NCI-H446 (cell line): ENCODE measurements around the gene BTAF1.
A peak's percentile ranks its signal among the peaks of the same experiment; 100 is the strongest.
"Not testable (repeated sequence)": the region's sequence is repeated elsewhere in the genome, so short reads cannot be mapped to it uniquely, and the experiment has no call there.

ENCODE experiments used
- DNase-seq, 2 experiments: peaks; one replicate each; lab custom pipeline; 2025; lab: John Stamatoyannopoulos, UW

The BTAF1 gene

DNA sequence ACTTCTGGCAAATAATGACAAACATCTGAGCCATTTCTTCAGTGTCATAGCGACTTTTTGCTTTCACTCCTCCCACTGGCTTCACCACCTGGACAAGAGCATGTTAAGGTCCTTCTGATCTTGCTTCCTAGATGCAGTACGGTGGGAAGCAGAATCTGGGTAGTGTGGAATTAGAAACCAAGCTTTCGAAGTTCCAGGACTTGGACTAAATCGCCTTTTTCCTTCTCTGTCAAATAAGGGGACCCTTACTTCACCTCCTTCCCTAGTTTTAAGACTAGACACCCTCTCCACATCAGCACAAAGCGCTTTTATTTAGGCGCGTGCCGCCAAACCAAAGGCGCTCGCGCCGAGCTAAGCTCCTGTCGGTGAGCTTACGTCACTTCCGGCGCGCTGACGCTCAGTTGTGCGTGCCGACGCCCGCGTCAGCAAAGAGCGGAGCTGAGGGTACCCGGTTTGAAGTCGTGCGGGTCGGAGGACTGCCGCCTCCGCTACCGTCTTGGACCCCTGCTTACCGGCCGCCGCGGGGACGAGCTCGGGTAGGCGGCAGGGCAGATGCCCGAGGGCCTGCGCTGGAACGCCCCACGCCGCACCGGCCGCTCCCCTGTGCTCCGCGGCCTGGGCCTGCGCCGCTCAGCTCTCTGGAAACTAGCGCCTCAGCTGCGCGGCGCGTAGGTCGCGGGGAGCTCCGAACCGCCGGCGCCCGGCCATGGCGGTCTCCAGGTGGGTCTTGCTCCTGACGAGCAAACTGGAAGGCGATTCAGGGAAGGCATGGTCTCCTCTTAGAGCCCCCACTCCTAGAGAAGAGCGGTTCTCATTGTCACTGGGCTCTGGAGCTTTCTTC is at the start of gene BTAF1:
TSS of gene BTAF1 (plus strand) at position 400 of the 841 bp plus-strand sequence. CDS start at position 707, 307 bp downstream.
- DNase-seq: peak; percentile 62 to 91

DNA sequence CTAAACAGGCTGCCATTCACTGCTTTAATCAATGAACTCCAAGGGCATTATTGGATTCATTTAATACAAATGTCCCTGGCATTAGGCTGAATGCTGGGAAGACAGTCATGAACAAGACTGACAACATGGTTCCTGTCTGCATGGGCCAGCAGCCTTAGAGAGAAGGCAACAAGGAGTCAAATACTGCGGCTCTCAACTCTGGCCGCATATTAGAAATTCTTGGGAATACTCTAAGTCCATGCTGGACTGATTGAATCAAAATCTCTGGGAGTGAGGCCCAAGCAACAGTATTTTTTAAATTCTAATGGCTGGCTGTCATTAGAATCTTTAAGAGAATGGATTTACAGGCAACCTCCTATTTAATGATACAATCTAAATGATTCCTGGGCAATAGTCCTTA is 48.4 kb upstream of the BTAF1 start:
- no peak for DNase-seq

DNA sequence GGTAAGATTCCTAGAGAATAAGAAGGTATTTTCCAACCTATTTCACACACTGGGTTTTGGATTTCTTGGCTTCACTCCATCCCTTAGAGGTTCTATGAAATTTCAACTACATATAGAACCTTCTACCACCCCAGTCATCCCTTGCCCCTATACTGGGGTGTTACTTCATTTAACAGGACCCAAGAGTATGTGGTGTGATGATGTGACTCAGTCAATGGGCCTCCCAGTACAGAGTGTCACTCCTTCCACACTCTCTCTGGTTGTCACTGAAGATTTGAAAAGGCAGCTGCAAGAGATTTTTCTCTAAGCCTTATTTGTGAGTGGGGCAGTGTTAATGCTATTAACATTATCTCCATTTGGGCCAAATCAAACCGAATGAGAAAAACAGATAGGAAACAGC is 47.8 kb upstream of the BTAF1 start:
- DNase-seq: no peak

DNA sequence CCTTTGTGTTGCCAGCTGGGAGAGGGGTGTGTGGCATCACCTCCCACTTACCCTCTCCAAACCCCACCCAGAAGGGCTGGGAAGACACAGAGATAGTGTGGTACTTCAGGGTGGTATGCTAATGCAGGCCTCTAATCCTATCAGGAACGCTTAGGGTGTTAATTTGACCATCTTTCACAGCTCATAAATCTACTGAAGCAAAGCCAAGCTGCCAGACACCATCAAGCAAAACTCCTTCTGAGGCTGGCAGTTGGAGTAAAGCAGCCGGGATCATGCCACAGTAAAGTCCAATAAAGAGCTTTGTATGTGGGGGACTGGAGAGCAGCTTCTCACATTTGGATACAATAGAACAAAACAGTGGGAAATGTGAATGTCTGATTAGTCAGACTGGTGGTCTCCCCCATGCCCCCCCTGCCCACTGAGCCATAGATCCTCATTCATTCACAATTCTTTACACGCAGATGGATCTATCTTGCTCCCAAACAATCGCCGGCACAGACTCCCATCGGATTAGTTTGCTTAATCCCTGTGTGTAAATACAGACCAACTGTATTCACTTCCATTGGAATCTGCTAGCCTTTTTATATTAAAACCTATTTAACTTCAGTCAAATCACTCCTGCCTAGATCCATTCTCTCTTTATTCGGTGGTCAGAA is 43.9 kb upstream of the BTAF1 start:
- DNase-seq: peak in 1 of 2 experiments; percentile 29

DNA sequence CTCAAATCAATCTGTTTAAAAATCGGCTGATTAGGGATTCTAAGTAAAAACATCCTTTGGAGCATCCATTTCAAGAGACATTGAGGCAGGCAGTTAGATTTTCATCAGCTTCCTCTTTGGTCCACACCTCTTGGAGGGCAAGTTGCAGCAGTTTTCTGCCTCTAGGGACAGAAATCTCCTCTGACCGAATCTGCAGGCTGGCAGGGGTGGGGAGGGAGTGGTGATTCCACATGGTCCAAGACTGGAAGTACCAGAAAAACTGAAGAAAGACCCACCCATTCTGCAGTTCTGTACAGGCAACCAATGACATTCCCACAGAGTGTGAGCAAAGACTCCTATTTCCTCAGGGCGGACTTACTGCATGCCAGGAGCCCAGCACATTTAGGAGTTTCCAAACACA is 43.3 kb upstream of the BTAF1 start:
- no peak for DNase-seq

DNA sequence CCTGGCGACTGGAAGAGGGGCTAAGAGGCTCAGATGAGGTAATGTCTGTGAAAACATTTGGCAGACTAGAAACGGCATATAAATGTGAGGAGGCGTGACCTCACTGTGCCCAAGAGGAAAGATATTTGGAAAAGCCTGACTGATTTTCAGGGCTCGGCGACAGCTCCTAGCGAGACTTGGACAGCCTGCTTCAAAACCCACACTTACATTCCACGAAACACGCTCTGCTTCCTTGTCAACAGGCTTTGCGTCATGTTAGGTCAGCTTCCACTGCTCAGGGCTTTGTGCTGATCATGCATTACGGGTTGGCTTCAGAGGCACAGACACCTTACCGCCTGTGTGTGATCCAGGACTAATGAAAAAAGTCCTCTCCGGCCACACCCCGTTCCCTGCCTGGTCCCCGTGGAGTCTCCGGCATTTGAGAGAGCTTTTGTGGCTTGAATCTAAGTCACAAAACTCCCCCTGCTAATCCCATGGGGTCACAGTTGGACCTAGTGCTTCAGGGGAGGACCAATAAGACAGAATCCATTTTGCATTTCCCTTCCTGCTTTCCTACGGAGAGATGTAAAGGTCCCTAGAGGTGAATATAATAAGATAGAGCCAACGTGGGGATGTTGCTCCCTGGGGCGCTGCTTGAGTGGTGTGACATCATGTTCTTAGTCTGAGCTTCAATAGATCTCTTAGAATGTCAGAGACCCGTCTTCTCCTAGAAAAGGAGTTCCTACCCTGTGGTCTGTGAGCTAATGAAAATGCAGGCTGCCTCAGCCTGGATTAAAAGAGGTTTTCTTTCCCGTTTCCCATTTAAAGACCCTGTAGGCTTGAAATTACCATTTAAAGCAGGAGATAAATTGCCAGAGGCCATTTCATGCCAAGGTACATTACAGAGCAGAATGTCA is 39.8 kb upstream of the BTAF1 start:
- no peak for DNase-seq

DNA sequence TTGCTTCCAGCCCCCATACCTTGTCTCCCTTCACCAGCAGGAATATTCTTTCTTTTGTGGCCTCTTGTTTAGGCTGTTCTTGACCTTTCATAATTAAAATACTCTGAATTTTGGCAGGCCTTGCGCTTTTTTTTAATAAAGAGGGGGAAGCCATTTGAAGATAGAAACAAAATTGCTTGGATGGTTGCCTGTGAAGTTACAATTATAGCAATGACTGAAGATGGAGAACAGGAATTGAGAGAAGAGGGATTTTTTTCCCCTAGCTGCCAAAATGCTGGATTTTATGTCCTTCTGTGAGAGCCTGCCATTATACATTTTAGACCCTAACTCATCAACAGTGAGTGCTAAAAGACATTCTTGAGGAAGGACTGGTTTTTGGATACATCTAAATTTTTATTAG is 39.0 kb upstream of the BTAF1 start:
- DNase-seq: no peak

DNA sequence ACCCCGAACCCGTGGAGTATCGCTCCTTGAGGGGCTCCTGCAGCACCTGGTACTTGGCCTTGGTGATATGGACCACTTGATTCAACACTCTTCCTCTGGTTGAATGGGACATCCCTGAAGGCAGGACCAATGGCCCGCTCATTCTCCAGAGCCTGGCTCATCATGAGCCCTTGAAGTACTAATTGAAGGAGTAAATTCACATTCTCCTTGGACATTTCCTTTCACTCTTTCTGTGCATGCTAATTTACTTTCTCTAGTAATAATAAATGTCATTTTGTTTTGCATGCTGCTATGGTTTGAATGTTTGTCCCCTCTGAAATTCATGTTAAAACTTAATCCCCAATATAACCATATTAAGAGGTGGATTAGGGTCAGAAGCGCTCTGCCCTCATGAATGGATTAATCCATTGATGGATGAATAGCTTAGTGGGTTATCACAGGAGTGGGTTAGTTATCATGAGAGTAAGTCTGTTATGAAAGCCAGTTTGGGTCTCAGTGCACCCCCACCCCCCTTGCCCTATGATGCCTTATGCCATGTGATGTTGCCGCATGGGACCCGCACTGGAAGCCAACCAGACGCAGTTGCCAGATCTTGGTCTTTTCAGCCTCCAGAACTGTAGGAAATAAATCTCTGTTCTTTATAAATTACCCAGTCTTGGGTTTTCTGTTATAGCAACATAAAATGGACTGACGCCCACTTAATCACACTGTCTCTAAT is 38.0 kb upstream of the BTAF1 start:
- DNase-seq: no peak

DNA sequence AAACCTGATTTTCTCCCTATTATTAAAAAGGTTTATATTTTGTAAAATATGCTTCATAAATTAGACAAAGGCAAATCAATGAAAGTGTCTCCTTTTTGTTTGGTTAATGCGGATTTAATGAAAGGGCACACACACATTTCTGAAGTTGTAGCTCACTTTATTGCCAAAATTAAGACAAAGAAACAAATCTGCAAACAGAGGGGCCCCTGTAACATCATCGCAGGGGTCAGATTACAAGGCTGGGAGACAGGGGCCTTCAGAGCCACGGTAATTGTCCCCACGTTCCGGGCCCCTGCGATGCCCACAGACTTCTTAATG is 36.7 kb upstream of the BTAF1 start:
- no peak for DNase-seq

DNA sequence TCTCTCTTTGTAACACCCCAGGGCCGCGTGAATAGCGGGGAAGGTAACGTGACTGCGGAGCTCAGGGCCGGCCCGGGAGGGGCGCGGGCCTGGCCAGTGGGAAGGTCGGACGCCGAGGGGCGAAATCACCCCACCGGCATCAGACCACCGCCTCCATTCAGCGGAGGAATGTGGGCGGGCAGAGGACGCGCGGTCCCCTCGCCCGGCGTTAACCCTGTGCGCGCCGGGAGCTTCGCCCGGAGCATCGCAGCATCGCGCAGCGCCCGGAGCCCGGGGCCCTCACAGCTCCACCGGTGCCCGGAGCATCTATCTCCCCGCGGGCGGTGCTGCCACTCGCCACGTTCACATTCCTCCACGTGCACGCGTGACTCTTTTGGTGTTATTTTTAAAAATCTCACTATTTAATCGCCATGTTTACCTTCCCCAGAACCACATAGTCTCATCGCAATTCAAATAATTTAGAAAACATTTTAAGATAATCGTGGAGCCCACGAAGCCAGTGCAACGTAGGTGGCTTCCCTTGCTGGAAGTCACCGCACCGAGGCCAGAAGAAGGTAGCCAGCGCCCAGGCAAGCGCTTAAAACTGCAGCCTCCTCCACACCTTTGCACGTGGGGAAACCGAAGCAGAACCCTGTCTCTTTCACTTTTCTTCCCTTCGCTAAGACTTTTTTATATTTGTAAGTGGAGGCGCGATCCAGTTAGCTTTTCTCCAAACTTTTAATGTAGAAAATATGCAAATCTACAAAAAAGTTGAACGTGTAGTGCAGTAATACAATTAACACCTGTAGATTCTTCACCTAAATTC is 36.1 kb upstream of the BTAF1 start:
- DNase-seq: peak in 1 of 2 experiments; percentile 4

DNA sequence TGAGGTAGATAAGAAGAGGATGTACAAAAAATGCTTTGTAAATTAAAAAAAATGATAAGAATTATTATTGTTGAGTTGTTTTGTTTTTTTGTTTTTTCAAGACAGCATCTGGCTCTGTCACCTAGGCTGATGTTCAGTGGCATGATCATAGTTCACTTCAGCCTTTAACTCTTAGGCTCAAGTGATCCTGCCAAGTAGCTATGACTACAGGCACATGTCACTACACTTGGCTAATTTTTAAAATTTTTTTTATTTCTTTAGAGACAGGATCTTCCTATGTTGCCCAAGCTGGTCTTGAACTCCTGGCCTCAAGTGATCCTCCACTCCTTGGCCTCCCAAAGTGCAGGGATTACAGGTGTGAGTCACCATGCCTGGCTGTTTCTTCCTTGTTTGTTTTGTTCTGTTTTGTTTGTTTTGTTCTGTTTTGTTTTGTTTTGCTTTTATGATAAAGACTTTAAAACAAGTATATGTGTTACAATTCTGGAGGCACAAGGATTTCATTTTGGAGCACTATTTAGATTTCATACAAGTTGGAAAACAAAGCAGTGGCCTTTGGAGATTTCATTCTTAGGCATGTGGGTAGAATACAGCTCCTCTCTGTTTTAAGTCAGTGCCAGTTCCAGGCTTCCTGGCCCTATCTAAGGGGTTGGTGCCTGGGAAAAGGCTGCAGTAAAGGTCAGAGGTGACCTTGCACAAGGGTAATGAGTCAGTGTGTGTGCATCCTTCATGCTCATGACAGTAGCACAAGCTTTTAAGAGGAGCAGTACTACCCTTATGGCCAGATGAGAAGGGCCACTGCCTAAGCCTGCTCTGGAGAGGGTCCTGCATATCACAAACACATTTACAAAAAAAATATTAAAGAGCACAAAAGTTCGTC is 32.2 kb upstream of the BTAF1 start:
- DNase-seq: no peak

DNA sequence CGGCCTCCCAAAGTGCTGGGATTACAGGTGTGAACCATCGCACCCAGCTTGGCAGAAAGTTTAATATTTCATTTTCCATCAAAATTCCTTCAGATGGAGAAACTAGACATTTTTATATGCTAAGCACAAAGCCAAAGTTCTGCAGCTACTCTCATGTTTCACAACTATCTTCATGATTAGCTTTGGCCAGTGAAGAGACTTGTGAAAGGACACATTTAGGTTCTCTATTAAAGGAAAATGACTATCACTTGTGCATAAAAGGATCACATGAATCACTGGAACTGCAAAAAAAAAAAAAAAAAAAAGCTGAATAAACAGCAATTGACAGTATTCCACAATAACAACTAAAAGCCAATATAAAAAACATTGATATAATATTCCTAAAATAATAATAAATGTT is 30.5 kb upstream of the BTAF1 start:
- DNase-seq: no peak

DNA sequence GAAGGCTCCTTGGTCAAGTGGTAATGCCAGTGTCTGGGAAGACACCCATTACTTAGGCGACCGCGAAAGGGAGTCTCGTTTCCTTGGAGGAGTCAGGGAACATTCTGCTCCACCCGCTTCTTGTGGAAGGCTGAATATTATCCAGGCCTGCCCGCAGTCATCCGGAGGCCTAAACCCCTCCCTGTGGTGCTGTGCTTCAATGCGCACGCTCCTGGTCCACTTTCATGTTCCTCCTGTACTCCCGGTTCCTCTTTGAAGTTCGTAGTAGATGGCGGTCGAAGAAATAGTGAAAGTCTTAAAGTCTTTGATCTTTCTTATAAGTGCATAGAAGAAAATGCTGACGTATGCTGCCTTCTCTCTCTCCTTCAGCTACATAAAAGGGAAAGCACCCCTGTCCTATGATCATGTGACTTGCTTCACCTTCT is 29.3 kb upstream of the BTAF1 start:
- not testable (repeated sequence) for DNase-seq

DNA sequence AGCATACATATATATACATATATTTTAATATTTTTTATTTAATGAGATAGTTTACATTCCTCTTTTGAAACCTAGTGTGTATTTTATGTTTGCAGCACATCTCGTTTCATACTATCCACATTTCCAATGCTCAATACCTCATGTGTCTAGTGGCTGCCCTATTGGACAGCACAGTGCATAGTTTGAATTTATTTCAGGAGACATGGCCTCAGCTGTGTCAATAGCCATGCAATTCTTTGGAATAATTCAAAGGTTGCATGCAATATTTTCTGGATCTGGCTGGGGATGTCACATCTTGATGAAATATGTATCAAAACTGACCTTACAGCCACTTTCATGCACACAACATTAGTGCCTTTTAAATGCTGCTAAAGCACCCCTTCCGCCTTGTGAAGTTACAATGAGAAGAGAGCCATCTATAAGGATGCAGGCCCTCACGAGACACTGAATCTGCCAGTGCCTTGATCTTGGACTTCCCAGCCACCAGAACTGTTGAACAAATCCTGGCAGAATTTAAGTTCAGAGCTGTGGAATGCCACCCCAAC is 27.3 kb upstream of the BTAF1 start:
- no peak for DNase-seq

DNA sequence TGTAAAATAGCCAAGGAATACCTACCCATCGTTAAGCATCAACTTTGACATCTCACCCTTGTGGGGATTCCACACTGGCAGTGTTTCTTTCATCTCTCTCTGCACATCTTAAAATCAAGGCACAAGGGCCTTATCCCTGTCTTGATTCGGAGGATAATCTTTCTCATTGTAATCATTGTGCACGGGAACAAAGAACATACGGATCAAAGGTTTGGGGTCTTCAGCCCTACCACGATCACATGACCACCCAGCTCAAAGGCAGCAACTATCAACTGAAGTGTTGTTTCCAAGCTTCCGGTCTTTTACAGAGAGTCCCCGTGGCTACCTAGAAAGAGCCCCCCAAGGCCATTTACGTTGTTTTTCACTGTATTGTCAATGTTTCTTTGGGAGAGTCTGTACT is 26.1 kb upstream of the BTAF1 start:
- no peak for DNase-seq

DNA sequence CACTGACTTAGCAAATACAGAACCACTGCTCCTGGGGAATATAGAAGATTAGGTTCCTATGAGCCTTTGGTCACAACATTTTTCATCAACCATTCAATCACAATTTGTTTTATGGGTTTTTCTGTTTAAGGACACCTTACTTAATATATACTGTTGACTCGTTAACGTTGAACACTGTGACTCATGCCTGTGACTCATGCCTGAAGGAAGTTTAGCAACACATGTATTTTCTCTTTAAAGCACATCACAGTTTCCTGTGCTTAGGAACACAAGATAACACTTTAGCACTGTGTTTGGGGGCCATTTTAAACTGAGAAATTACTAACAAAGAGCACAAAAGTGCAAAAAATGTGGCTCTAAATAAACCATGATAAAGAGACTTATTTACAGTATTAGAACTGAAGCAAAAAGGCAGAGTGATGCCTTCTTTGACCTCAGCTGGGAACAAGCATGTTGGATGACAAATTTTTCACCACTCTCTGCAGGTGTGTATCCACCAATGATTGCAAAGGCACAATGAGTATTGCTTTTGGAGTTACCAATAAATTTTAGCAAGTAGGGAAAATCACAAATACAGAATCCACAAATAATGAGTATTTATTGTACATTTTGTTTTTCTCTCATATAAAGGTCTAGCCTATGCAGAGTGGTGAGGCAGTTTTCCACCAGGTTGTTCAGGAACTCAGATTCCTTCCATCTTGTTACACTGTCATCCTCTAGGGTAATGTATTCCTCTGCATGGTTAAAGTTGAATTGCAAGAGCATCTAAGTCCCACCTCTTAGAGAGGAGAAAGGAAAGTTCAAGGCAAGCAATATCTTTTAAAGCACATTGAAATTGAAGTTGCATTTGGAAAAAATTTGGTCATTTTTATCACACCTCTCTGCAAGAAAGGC is 21.5 kb upstream of the BTAF1 start:
- DNase-seq: no peak

DNA sequence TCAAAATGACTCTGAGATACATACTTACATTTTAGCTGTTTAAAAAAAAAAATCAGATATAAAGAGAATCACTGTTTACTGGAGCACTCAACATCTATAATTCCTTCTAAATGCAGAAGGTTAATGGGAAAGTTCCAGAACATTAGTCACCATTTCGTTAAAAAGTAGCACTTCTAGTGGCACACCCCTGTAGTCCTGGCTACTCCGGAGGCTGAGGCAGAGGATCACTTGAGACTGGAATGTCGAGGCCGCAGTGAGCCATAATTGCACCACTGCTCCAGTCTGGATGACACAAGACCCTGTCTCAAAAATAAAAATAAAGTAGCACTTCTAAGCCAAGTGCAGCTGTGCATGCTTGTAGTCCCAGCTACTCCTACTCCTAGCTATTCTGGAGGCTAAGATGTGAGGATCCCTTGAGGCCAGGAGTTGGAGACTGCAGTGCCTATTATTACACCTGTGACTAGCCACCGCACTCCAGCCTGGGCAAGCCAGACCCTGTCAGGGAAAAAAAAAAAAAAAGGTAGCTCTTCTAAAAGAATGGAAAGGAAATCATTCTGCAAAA is 16.5 kb upstream of the BTAF1 start:
- DNase-seq: no peak

DNA sequence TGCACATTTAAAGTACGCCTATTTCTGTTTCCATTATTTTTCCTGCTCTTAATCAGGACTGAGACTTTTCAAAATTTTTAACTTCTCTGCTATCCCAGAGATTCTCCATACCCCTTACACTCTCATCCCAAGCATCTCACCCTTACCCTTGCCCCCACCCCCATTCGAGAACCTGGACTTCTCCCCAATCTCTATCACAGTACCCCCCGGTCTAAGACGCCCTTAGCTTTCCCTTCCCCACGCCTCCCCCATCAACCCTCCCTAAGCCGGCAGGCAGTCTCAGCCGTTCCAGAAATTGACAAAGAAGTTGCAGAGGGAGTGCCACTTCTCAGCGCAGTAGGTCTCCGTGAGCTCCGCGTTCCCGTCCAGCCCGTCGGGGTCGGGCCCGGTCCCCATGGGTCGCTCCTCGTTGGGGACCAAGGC is 15.6 kb upstream of the BTAF1 start:
- DNase-seq: no peak
